22Rv1 (cell line): ENCODE data around the gene CYP19A1.

ENCODE experiments used
- H3K27ac ChIP-seq: fragments of 450-650 bp; 2 replicates; pipeline ENCODE4 v1.5.1; 2017
- ZFX ChIP-seq: fragments of 450-650 bp; IDR thresholded peaks from 2 replicates; pipeline ENCODE4 v1.6.1; 2017; ENCODE audit warnings: antibody characterized with exemption, borderline replicate concordance
- TF ChIP-seq, protein P1 (sequence below): fragments of 450-650 bp; IDR thresholded peaks from 2 replicates; pipeline ENCODE4 v1.5.1; 2017; ENCODE audit warnings: mild to moderate bottlenecking

Gene CYP19A1

DNA sequence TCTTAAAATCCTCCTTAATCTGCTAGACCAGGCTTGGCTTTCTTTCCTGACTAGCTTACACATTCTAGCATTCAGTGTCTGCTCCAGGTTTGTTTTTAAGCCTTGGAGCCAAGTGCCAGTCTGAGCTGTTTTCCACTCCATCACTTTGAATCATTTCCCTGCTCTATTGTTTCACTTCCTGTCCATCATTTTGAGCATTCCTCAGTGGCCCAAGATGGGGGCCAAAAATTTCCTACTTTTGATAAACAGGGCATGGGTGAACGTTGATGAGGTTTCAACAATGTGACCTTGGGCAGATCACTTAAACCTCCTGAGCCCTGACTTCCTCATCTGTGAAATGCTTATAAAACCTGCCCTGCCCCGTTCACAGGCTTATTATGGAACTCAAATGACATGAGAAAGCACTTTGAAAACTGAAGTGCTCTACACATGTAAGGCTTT is 4.4 kb downstream of the CYP19A1 start:
- H3K27ac ChIP-seq, result no peak overlapping the region
- no peak for TF ChIP-seq ZFX
- TF ChIP-seq, protein P1, sequence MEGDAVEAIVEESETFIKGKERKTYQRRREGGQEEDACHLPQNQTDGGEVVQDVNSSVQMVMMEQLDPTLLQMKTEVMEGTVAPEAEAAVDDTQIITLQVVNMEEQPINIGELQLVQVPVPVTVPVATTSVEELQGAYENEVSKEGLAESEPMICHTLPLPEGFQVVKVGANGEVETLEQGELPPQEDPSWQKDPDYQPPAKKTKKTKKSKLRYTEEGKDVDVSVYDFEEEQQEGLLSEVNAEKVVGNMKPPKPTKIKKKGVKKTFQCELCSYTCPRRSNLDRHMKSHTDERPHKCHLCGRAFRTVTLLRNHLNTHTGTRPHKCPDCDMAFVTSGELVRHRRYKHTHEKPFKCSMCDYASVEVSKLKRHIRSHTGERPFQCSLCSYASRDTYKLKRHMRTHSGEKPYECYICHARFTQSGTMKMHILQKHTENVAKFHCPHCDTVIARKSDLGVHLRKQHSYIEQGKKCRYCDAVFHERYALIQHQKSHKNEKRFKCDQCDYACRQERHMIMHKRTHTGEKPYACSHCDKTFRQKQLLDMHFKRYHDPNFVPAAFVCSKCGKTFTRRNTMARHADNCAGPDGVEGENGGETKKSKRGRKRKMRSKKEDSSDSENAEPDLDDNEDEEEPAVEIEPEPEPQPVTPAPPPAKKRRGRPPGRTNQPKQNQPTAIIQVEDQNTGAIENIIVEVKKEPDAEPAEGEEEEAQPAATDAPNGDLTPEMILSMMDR, result no peak

DNA sequence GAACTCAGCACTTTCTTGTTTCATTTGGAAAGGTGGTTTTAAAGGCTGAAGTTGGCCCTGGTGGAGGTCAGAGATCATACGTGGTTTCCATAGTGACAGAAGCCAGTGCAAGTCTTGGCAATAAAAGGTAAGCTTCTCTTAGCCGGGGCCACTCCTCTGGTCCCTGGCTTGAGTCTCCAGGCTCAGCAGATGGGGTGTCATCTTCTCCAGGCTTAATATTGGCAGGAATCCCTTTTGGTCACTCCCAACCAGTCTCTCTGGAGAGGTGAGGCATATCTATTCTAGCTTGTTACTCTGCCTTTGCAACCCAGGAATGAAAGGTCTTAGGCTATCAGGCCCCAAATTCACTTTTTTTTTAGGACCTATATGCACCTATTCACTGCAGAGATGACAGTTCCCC is 4.8 kb downstream of the CYP19A1 start:
- H3K27ac ChIP-seq, result no peak overlapping the region
- TF ChIP-seq ZFX, result no peak
- TF ChIP-seq, protein P1, result no peak

DNA sequence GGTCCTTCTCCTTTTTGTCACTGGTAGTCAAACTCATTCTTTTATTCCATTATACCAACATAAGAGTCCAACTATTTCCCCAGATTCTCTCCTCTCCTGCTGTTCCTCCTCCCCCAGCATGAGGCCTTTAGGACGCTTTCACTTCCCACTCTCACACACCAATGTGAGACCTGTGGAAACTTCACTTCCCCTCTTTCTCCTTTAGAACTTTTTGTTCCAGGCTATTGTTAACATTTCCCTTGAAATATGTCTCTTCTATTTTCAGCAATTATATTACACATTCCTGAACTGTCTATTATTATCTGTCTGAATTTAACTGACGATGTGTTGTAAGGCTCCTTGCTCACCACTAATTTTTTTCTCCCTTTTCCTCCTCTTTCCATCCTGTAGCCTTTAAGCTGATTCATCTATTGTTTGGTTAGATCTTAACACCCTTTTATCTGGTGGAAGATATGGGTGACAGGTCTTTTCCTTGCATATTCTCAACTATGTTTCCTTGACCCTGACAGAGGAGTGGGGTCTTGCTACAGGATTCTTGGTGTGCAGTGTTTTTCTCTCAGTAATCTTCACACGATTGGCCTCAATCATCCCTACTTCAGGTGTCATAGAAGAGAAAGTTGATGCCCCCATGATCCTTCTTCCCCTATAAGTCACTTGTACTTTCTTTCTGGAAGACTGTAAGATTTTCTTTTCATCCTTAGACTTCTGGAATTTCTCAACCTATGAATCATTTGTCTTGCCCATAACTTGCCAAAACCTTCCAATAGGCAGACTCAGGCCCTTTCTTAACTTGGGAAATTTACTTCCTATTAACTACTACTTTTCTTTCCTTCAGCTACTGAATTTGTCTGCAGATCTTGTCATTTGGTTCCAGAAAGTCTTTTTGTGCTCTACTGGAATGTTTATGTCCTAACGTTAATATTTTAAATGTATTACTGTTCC is 5.9 kb downstream of the CYP19A1 start:
- TF ChIP-seq, protein P1, result no peak
- no peak for TF ChIP-seq ZFX
- no peak overlapping the region for H3K27ac ChIP-seq

DNA sequence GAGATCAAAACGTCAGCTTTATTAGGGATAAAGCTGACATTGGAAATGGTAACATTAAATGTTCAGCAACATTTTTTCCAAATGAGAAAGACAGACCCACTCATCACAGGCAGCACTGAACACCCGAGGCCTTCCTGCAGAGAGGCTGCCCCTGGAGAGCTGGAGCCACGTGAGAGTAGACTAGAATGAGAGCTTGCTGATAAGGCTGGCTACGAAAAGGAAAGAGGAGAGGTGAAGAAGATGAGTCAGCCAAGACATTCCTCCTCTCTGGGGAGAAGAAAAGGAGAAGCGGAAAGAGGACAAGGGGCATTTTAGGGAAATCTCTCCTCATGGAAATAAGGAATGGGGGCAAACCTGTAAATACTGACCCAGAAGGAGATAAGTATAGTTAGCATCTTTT is 7.3 kb downstream of the CYP19A1 start:
- no peak for TF ChIP-seq ZFX
- TF ChIP-seq, protein P1, result no peak
- H3K27ac ChIP-seq, result no peak overlapping the region

DNA sequence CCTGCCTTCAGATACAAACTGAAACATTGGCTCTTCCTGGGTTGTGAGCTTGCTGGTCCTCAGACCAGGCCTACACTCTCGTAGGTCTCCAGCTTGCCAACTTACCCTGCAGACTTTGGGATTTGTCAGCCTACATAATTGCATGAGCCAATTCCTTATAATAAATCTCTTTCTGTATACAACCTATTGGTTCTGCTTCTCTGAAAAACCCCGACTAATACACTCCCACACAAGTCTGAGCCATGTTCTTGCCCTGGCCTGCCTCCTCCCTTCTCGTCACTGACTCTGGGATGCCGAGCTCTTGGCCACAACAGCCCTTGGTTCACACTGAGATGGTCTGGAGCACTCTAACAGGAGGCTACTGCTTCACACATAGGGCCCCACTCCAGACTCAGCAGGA is 9.5 kb downstream of the CYP19A1 start:
- no peak overlapping the region for H3K27ac ChIP-seq
- TF ChIP-seq, protein P1, result no peak
- no peak for TF ChIP-seq ZFX

DNA sequence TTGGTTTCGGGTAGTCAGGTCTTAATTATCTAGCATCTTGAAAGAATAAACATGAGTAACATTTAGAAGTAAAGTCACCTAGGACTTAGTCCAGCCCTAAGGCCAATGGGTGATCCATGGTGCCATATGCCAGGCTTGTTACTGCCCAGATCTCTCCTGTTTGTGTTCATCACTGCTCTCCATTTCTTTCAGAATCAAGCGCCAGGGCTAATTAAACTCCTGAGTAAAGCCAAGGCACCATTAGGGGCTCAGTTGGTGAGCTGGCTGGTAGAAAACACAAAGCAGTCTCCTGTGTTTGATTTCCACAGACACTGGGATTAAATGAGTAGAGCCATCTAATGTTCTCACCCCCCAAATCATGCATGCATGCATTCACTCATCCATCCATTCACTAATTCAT is 11.3 kb downstream of the CYP19A1 start:
- no peak for TF ChIP-seq ZFX
- TF ChIP-seq, protein P1, result no peak
- H3K27ac ChIP-seq, result no peak overlapping the region

DNA sequence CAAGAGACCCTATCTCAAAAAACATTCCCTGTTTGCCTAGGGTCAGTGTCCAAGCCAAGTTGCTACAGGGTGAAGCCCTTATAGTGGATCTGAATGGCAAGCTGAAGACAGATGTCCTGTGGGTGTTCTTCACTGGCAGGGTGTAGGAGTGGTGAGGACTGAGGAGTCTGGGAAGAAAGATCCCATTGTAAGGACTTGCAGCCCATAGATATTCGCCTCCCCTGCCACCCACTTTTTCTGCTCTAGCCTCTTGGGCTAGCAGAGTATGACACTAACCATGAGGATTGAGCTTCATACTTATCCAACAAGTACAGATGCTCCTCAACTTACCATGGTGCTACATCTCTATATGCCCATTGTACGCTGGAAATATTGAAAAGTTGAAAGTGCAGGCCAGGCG is 13.2 kb downstream of the CYP19A1 start:
- no peak overlapping the region for H3K27ac ChIP-seq
- TF ChIP-seq ZFX, result no peak
- TF ChIP-seq, protein P1, result no peak
